Neural cell (in vitro differentiated cells): ENCODE measurements around the gene RAPGEF4. TPM values are rescaled to one million over a fixed set of nuclear protein-coding genes. Genes with fewer than 3 reads are reported as not detected.

ENCODE experiments used
- H2AFZ ChIP-seq: fragments of 200-600, 300-800 bp; sonication (generic), shearing (Covaris generic); 2 replicates; pipeline ENCODE4 v1.6.0; 2014; ENCODE audit warnings: low read depth, mild to moderate bottlenecking, antibody characterized with exemption, low read length, moderate library complexity
- H3F3A ChIP-seq: fragments of 200-600 bp; shearing (Covaris generic); 2 replicates; pipeline ENCODE4 v1.6.1; 2016; ENCODE audit warnings: mild to moderate bottlenecking, moderate library complexity, mixed read lengths, antibody characterized with exemption, low read length; ENCODE audit not compliant: insufficient read depth, poor library complexity, severe bottlenecking
- H3K27ac ChIP-seq: fragments of 200-600, 300-800 bp; sonication (generic), shearing (Covaris generic); 2 replicates; pipeline ENCODE4 v1.5.1; 2014; ENCODE audit warnings: mild to moderate bottlenecking, low read length, moderate library complexity
- H3K27me3 ChIP-seq: fragments of 300-800, 200-600 bp; sonication (generic), shearing (Covaris generic); 2 replicates; pipeline ENCODE4 v1.6.0; 2014; ENCODE audit warnings: mild to moderate bottlenecking, low read depth, low read length, moderate library complexity; ENCODE audit not compliant: insufficient read depth
- H3K36me3 ChIP-seq: fragments of 300-800, 200-600 bp; sonication (generic), shearing (Covaris generic); 2 replicates; pipeline ENCODE4 v1.5.1; 2014; ENCODE audit warnings: mild to moderate bottlenecking, antibody characterized with exemption, low read length, moderate library complexity; ENCODE audit not compliant: insufficient read depth
- H3K4me2 ChIP-seq: fragments of 300-800, 200-600 bp; sonication (generic), shearing (Covaris generic); 2 replicates; pipeline ENCODE4 v1.6.0; 2014; ENCODE audit warnings: mild to moderate bottlenecking, low read length
- H3K4me3 ChIP-seq: fragments of 300-800, 200-600 bp; sonication (generic), shearing (Covaris generic); 2 replicates; pipeline ENCODE4 v1.5.1; 2014; ENCODE audit warnings: mild to moderate bottlenecking, low read length, moderate library complexity
- H3K79me2 ChIP-seq: fragments of 200-600 bp; shearing (Covaris generic); replicated peaks from 2 replicates; pipeline ENCODE4 v1.6.0; 2014; ENCODE audit warnings: mild to moderate bottlenecking, low read length, moderate library complexity; ENCODE audit not compliant: insufficient read depth
- H3K9ac ChIP-seq: fragments of 300-800, 200-600 bp; sonication (generic), shearing (Covaris generic); 2 replicates; pipeline ENCODE4 v1.6.1; 2016; ENCODE audit warnings: mild to moderate bottlenecking, low read length, mixed read lengths
- H3K9me2 ChIP-seq: fragments of 200-600 bp; shearing (Covaris generic); 2 replicates; pipeline ENCODE4 v1.6.1; 2016; ENCODE audit warnings: mild to moderate bottlenecking, low read length, mixed read lengths; ENCODE audit not compliant: insufficient read depth
- H3K9me3 ChIP-seq: fragments of 200-600, 300-800 bp; sonication (generic), shearing (Covaris generic); 2 replicates; pipeline ENCODE4 v1.6.1; 2016; ENCODE audit warnings: mild to moderate bottlenecking, mixed run types, low read length, moderate library complexity, mixed read lengths
- H4K20me1 ChIP-seq: fragments of 200-600 bp; shearing (Covaris generic); 2 replicates; pipeline ENCODE4 v1.6.1; 2016; ENCODE audit warnings: mild to moderate bottlenecking, mixed run types; ENCODE audit not compliant: insufficient read depth
- EP300 ChIP-seq: fragments of 450-650 bp; conservative IDR thresholded peaks from 2 replicates; pipeline ENCODE4 v1.6.1; 2014; ENCODE audit warnings: antibody characterized with exemption, mild to moderate bottlenecking, moderate library complexity; ENCODE audit not compliant: poor library complexity, severe bottlenecking
- EZH2 ChIP-seq: fragments of 200-600, 300-800 bp; shearing (Covaris generic), sonication (generic); IDR thresholded peaks from 2 replicates; pipeline ENCODE4 v1.6.1; 2014; ENCODE audit warnings: antibody characterized with exemption, low read length, borderline replicate concordance, mild to moderate bottlenecking; ENCODE audit not compliant: insufficient read depth, poor library complexity, severe bottlenecking
- MXI1 ChIP-seq: fragments of 450-650 bp; conservative IDR thresholded peaks from 2 replicates; pipeline ENCODE4 v1.6.1; 2014; ENCODE audit warnings: antibody characterized with exemption, mild to moderate bottlenecking; ENCODE audit not compliant: poor library complexity, severe bottlenecking
- POLR2AphosphoS5 ChIP-seq: IDR thresholded peaks from 2 replicates; pipeline ENCODE4 v1.6.1; 2012
- RAD21 ChIP-seq: fragments of 450-650 bp; conservative IDR thresholded peaks from 2 replicates; pipeline ENCODE4 v1.6.1; 2014; ENCODE audit warnings: antibody characterized with exemption, mild to moderate bottlenecking, moderate library complexity
- SMC3 ChIP-seq: fragments of 450-650 bp; conservative IDR thresholded peaks from 2 replicates; pipeline ENCODE4 v1.6.1; 2014; ENCODE audit warnings: antibody characterized with exemption, mild to moderate bottlenecking, moderate library complexity; ENCODE audit not compliant: poor library complexity
- TAF1 ChIP-seq: IDR thresholded peaks from 2 replicates; pipeline ENCODE4 v1.6.1; 2012; ENCODE audit warnings: low read depth
- polyA plus RNA-seq: library from polyadenylated mRNA; depleted of rRNA; stranded (reverse); fragments of >200 nt; gene quantifications from 2 replicates; pipeline ENCODE4 v1.2.3, GENCODE V29; 2014
- TF ChIP-seq, protein P1 (sequence below): IDR thresholded peaks from 2 replicates; pipeline ENCODE4 v1.6.1; 2012; ENCODE audit warnings: borderline replicate concordance
- TF ChIP-seq, protein P2 (sequence below): fragments of 450-650 bp; IDR thresholded peaks from 2 replicates; pipeline ENCODE4 v1.5.1; 2014; ENCODE audit warnings: antibody characterized with exemption, mild to moderate bottlenecking, moderate library complexity; ENCODE audit not compliant: poor library complexity, severe bottlenecking

RAPGEF4 gene
- polyA plus RNA-seq, 1 donor from 2014 or later: 10.4 TPM

DNA sequence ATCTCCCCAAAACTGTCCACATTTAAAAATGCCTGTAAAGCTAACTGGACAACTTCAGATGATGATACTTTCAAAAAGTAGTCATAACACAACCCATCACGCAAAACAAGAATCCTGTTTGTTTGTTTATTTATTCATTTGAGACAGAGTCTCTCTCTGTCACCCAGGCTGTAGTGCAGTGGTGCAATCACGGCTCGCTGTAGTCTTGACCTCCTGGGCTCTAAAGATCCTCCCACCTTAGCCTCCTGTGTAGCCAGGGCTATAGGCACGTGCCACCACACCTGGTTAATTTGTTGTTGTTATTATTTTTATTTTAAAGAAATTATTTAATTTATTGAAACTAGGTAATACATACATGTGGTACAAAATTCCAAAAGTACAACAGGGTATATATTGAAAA, 94.8 kb downstream of the RAPGEF4 start (continued):
- TF ChIP-seq, protein P1, sequence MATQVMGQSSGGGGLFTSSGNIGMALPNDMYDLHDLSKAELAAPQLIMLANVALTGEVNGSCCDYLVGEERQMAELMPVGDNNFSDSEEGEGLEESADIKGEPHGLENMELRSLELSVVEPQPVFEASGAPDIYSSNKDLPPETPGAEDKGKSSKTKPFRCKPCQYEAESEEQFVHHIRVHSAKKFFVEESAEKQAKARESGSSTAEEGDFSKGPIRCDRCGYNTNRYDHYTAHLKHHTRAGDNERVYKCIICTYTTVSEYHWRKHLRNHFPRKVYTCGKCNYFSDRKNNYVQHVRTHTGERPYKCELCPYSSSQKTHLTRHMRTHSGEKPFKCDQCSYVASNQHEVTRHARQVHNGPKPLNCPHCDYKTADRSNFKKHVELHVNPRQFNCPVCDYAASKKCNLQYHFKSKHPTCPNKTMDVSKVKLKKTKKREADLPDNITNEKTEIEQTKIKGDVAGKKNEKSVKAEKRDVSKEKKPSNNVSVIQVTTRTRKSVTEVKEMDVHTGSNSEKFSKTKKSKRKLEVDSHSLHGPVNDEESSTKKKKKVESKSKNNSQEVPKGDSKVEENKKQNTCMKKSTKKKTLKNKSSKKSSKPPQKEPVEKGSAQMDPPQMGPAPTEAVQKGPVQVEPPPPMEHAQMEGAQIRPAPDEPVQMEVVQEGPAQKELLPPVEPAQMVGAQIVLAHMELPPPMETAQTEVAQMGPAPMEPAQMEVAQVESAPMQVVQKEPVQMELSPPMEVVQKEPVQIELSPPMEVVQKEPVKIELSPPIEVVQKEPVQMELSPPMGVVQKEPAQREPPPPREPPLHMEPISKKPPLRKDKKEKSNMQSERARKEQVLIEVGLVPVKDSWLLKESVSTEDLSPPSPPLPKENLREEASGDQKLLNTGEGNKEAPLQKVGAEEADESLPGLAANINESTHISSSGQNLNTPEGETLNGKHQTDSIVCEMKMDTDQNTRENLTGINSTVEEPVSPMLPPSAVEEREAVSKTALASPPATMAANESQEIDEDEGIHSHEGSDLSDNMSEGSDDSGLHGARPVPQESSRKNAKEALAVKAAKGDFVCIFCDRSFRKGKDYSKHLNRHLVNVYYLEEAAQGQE: no peak
- TF ChIP-seq EZH2: no peak

DNA sequence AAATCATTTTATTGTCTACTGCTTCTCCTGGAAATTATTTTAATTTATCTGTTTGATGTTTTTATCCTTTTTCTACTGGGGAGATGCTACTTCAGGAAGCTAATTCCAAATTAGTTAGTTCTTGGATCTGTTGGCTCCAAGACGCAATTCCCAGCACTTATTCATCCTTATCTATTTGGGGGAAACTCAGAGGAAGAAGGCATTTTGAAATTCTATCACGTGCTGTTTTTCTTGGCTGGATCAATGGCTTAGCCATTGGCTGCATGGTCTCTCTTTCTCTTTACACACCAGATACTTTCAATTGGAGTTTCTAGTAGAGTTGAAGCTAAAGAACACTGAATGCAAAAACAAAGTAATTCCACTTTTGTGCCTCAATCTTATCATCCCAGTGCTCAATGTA, 98.3 kb downstream of the RAPGEF4 start:
- no peaks in the 10 kb centered on the region for H3F3A ChIP-seq
- H2AFZ ChIP-seq: no peak overlapping the region
- TF ChIP-seq RAD21: no peak
- no peak for TF ChIP-seq POLR2AphosphoS5
- TF ChIP-seq, protein P2, sequence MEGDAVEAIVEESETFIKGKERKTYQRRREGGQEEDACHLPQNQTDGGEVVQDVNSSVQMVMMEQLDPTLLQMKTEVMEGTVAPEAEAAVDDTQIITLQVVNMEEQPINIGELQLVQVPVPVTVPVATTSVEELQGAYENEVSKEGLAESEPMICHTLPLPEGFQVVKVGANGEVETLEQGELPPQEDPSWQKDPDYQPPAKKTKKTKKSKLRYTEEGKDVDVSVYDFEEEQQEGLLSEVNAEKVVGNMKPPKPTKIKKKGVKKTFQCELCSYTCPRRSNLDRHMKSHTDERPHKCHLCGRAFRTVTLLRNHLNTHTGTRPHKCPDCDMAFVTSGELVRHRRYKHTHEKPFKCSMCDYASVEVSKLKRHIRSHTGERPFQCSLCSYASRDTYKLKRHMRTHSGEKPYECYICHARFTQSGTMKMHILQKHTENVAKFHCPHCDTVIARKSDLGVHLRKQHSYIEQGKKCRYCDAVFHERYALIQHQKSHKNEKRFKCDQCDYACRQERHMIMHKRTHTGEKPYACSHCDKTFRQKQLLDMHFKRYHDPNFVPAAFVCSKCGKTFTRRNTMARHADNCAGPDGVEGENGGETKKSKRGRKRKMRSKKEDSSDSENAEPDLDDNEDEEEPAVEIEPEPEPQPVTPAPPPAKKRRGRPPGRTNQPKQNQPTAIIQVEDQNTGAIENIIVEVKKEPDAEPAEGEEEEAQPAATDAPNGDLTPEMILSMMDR: no peak
- TF ChIP-seq EP300: no peak
- TF ChIP-seq, protein P1: no peak
- no peak for TF ChIP-seq SMC3
- TF ChIP-seq EZH2: no peak
- no peak for TF ChIP-seq TAF1
- TF ChIP-seq MXI1: no peak
- no peaks in the 10 kb centered on the region for H3K27me3 ChIP-seq
- H3K9me3 ChIP-seq: no peaks in the 10 kb centered on the region
- no peaks in the 10 kb centered on the region for H3K36me3 ChIP-seq
- H3K79me2 ChIP-seq: no peaks in the 10 kb centered on the region
- no peaks in the 10 kb centered on the region for H3K9me2 ChIP-seq
- no peak overlapping the region for H3K9ac ChIP-seq
- no peaks in the 10 kb centered on the region for H4K20me1 ChIP-seq
- no peak overlapping the region for H3K27ac ChIP-seq
- H3K4me2 ChIP-seq: no peak overlapping the region
- no peak overlapping the region for H3K4me3 ChIP-seq
